ENCODE data around the gene RUFY2. TPM values are rescaled to one million over a fixed set of nuclear protein-coding genes. Genes with fewer than 3 reads are reported as not detected.
A peak's percentile ranks its signal among the peaks of the same experiment; 100 is the strongest.

Gene RUFY2
- total and polyA plus RNA-seq, 8 donors = 3.6 to 15.5 (median 9.7) TPM

DNA sequence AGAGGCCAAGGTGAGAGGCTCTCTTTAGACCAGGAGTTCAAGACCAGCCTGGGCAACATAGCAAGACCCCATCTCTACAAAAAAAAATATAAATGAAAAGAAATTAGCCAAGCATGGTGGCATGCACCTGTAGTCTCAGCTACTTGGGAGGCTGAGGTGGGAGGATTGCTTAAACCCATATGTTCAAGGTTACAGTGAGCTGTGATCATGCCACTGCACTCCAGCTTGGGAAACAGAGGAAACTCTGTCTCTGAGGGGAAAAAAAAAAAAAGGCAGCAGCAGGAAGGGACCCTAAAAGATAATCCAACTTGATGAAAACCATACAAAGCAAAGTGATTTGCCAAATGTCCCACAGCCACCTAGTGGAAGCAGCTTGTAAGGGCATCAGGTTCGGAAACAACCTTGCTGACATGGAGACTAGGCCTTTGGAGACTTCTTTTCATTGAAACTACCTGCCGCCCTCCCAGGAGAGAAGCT, 58.8 kb downstream of the RUFY2 start:
- Histone ChIP-seq H3K27me3 (no peaks in the 10 kb centered on the region), H3K4me3 (no peak overlapping the region), H3K9me3 (no peaks in the 10 kb centered on the region), H3K36me3 (peaks cover 0 to 31% (median 9%) of the 10 kb centered on the region in 3 donors), H3K27ac (no peak overlapping the region), H3K4me1 (no peaks in the 10 kb centered on the region)
- FAIRE-seq = no peak
- TF ChIP-seq, protein P1, sequence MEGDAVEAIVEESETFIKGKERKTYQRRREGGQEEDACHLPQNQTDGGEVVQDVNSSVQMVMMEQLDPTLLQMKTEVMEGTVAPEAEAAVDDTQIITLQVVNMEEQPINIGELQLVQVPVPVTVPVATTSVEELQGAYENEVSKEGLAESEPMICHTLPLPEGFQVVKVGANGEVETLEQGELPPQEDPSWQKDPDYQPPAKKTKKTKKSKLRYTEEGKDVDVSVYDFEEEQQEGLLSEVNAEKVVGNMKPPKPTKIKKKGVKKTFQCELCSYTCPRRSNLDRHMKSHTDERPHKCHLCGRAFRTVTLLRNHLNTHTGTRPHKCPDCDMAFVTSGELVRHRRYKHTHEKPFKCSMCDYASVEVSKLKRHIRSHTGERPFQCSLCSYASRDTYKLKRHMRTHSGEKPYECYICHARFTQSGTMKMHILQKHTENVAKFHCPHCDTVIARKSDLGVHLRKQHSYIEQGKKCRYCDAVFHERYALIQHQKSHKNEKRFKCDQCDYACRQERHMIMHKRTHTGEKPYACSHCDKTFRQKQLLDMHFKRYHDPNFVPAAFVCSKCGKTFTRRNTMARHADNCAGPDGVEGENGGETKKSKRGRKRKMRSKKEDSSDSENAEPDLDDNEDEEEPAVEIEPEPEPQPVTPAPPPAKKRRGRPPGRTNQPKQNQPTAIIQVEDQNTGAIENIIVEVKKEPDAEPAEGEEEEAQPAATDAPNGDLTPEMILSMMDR (IDR thresholded peaks at IDR 0.05) = peak; percentile 28 to 53 (median 36)
- peak in 1 of 6 donors; percentile 42 for DNase-seq
- intact Hi-C loops (cut with DNase I) = no loop called here
- ATAC-seq = peak; percentile 41 to 88 (median 79)
- 68 to 71% methylated on average over 2 of the region's 2 CpGs for WGBS, 2 donors

DNA sequence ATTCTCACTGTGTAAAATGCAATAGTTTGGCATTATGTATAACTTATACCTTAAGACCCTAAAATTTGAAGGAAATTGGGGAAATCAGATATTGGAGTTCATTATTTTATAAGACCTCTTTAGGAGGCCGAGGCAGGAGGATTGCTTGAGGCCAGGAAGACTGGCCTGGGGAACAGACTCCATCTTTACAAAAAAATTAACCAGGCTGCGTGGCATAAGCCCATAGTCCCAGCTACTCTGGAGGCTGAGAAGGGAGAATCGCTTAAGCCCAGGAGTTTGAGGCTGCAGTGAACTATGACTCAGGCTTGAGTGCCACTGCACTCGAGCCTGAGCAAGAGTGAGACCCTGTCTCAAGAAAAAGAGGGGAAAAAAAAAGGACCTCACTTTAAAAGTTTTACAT, 60.3 kb downstream of the RUFY2 start:
- ATAC-seq (peak in 1 of 4 donors; percentile 9), DNase-seq (no peak), FAIRE-seq (no peak)
- peaks cover 0 to 37% (median 1%) of the 10 kb centered on the region in 3 donors for H3K36me3 ChIP-seq
- no peak overlapping the region for H3K4me3 ChIP-seq
- no peaks in the 10 kb centered on the region for H3K9me3 ChIP-seq
- TF ChIP-seq, protein P1 (IDR thresholded peaks at IDR 0.05) = no peak
- no peaks in the 10 kb centered on the region for H3K4me1 ChIP-seq
- intact Hi-C loops (cut with DNase I) = no loop called here
- no peaks in the 10 kb centered on the region for H3K27me3 ChIP-seq
- no peak overlapping the region for H3K27ac ChIP-seq
- WGBS, 2 donors = 83 to 94% methylated on average over 4 of the region's 4 CpGs

DNA sequence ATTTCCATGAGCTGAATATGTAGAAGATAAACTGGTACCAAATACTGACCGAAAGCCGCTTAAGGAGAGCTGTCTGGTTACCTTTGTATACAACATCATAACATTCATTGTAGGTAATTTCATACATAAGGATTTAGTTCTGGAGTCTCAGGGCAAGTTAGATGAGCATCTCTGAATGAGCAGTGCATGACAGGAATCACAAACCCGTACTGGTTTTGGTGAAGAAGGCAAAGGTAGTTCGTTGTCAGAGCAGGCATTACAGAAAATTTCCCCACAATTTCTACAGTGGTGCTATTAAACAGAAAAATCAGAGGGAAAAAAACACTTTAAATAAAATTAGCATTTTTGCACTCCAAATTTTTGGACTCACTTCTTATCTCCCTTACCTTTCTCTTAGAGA, 61.5 kb downstream of the RUFY2 start:
- Histone ChIP-seq H3K27me3 (no peaks in the 10 kb centered on the region), H3K9me3 (no peaks in the 10 kb centered on the region), H3K36me3 (peaks cover 0 to 49% (median 13%) of the 10 kb centered on the region in 3 donors), H3K27ac (no peak overlapping the region), H3K4me1 (no peaks in the 10 kb centered on the region), H3K4me3 (no peak overlapping the region)
- ATAC-seq (no peak), DNase-seq (no peak), FAIRE-seq (no peak)
- WGBS, 2 donors = 91 to 92% methylated on average over 4 of the region's 4 CpGs
- TF ChIP-seq, protein P1 (IDR thresholded peaks at IDR 0.05) = no peak
- intact Hi-C loops (cut with DNase I) = no loop called here

DNA sequence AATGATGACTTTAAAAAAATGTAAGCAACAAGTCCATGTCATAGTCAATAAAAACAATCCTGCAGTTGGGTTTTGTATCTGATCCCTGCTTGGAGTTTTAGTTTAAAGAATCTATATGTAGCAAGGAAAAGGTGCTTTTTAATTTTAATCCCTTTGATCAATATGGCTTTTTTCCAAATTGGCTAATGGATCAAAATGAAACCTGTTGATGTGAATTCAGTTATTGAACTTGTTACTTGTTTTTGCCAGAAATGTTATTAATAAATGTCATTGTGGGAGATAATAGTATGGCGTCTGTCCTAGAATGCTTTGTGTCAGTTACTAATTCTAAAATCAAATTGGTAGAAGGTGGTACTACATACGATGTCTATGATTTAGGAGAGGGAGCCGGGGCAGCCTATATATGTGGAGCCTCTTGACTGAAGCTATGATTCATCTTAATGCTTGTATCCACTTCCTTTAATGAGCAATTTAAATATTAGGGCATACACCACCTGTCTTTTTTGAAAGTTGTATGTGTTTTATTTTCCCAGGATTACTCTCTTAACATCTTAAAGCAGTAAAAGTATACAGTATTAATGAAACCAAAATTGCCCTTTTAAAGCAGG, 64.1 kb downstream of the RUFY2 start:
- FAIRE-seq = no peak

More for the DNA sequence above, 64.1 kb downstream of the RUFY2 start:
- intact Hi-C loops (cut with DNase I) = no loop called here
- no peak for ATAC-seq
- H3K36me3 ChIP-seq = peaks cover 8 to 73% (median 31%) of the 10 kb centered on the region in 3 donors
- no peak overlapping the region for H3K27ac ChIP-seq
- peaks cover under 1 to 2% (median under 1%) of the 10 kb centered on the region in 3 donors for H3K4me1 ChIP-seq
- DNase-seq = no peak
- no peaks in the 10 kb centered on the region for H3K27me3 ChIP-seq
- TF ChIP-seq, protein P1 (IDR thresholded peaks at IDR 0.05) = no peak
- H3K4me3 ChIP-seq = no peak overlapping the region
- no peaks in the 10 kb centered on the region for H3K9me3 ChIP-seq
- 75 to 76% methylated on average over 3 of the region's 3 CpGs for WGBS, 2 donors
